ENCODE data around the gene GUCY2F.

GUCY2F gene

DNA sequence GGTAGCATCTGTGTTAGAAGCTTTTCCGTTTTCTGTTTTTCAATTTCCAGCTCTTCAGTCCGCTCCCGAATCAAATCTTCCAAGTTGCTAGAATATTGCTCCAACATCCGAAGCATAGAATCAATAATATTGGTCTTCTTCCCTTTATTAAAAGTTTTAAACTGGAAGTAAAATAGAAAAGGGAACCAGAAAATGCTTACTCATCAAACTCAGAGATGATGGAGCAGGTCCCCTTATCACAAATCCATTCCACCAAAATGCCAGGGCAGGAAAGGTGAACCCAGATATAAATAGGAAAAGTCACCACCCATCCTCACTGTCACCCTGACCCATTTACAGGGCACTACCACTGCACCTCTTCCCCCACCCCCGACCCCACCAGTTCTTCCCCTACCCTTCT lies 89.0 kb downstream of the GUCY2F start:
- no peak for DNase-seq

GRCh38 chrX:109390556-109390955 lies 91.3 kb downstream of the GUCY2F start:
- no peak for DNase-seq

DNA sequence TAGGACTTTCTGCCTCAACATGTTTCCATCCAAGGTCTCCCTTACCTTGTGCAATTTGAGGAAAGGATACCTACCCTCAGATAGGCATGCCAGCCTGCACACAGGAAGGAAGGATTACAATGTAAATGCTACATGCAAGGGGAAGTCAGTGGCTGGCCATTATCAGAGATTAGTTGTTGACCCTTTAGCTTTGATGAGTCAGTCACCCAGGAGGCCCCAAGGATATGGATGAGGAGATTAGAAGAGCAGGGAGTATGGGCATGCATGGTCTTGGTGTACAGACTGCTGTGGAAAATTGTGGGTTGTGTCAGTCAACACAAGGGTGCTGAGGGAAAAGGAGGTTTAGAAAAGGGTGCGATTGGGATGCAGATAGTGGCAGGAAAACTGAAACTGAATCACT lies 92.0 kb downstream of the GUCY2F start:
- no peak for DNase-seq

DNA sequence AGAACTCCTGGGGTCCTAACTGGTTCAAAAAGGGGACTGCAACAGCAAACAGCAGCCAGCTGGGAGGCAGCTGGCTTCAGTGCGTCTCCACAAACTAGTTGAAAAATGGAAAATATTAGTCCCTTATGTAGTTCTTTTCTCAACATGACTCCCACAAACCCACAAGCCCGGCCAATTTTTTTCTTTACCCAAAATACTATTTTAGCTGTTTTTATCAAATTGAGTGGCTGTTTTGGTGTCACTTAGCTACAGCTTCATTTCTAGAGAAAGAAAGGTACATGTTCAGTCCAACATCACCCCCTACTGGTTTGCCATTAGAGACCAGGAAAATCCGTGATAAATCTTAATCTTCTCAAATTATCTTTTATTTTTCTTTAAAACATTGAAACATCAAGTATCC lies 97.2 kb downstream of the GUCY2F start:
- no peak for DNase-seq

GRCh38 chrX:109382332-109382731 lies 99.6 kb downstream of the GUCY2F start:
- no peak for DNase-seq

GRCh38 chrX:109378281-109378680 lies 103.6 kb downstream of the GUCY2F start:
- no peak for DNase-seq

GRCh38 chrX:109374262-109374960 lies 107.5 kb downstream of the GUCY2F start:
- no peak for DNase-seq

- no peak for DNase-seq
Measured at GRCh38 chrX:109373468-109373867, 108.4 kb downstream of the GUCY2F start.

- no peak for DNase-seq
Measured at GRCh38 chrX:109372716-109373115, 109.2 kb downstream of the GUCY2F start.

GRCh38 chrX:109372291-109372690 lies 109.6 kb downstream of the GUCY2F start:
- DNase-seq, result no peak

GRCh38 chrX:109362101-109362500 lies 119.8 kb downstream of the GUCY2F start:
- no peak for DNase-seq

- DNase-seq, result no peak
Measured at GRCh38 chrX:109360301-109360700, 121.6 kb downstream of the GUCY2F start.

- DNase-seq, result no peak
Measured at GRCh38 chrX:109357706-109358105, 124.2 kb downstream of the GUCY2F start.

DNA sequence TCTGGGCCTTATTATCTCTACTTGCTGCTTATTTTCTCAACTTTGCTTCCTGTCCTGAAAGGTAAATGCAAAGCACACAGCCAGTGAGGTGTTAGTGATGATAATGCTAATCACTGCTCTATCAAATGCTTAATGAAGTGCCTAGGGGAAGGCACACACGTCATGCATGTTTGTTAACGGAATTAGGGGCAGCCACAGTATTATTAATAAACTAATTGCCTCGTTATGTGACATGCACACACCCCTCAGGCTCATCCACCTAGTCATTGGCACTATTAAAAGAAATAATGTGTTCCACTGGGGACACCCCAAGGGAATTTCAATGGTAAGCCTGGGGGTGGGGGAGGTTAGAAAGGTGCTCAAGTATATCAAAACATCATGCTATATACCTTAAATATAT lies 125.2 kb downstream of the GUCY2F start:
- DNase-seq, result no peak

DNA sequence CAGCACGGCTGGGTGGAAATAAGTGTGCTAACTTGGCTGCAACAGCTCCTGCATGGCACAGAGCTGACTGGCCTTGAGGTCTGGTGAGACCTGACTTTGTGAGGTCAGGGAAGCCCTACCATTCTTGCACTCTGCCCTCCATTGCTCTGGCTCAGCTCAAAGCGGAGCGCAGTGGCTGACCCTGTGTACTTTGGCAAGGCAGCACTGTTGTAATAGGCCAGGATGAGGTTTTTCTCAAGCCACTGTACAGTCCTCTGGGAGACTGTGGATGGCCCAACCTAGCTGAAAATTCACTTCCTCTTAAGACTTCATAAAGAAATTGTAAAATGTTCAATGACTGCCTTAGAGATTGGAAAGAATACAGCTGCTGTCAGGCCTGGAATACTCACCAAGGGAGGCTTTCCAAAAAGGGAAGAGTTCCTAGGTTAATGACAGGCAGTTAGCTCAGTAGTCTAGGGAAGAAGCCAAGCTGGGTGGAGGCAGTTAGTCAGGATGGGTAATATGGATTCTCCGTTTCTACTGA lies 129.8 kb downstream of the GUCY2F start:
- DNase-seq, result no peak

DNA sequence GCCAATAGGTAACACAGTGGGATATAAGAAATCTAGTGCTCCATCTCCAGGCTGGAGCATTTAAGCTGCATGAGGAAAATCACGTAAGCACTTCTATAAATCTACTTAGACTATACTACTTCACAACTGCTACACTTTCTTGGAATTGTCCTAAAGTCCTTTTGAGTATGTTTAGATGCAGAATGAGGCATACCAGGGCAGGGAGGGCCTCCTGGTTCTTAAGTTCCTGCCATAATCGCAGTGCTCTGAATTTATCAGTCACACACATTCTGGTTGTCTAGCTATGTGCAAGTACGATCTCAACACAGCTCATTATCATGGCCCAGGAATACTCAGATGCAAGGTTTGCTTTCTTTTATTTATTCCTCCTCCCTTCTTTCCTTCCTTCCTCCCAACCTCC lies 130.3 kb downstream of the GUCY2F start:
- no peak for DNase-seq

DNA sequence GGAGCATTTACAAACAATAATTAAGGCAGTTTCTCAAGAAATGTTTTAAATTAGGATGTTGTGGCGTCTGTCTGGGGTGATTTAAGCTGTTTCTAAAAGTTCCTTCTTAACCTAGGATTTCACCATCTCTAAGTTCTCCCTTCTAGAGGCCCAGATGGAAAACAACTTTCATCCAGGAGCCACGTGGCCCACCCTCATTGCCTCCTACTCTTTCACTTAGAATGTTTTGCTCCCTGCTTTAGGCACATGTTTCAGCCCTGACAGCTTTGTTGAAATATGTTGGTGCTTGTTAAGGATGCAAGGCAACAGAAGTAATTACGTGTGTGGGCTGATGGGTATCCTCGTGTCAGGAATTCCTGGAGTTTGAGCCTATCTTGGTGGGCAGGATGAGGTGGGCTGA lies 131.3 kb downstream of the GUCY2F start:
- DNase-seq, result no peak

- DNase-seq, result no peak
Measured at GRCh38 chrX:109350051-109350450, 131.8 kb downstream of the GUCY2F start.

GRCh38 chrX:109347632-109348031 lies 134.3 kb downstream of the GUCY2F start:
- DNase-seq, result no peak

GRCh38 chrX:109346491-109346890 lies 135.4 kb downstream of the GUCY2F start:
- DNase-seq, result no peak

GRCh38 chrX:109345856-109346255 lies 136.0 kb downstream of the GUCY2F start:
- no peak for DNase-seq

DNA sequence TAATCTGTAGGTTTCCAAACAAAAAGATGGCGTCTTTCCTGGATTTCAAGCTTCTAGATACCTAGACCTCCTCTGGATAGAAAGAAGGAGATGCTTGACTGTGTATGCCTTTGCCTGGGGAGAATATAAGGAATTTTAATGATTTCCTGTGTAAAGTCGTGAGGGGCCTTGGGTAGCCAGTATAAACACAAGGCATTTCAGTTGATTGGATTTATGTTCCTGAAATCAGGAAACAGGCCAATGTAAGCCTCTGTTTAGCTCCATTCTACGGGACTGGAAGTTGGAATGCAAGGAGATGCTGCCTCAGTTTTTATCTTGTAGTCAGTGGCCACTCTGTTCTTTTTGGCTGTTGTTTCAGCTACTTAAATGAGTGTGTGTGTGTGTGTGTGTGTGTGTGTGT lies 137.2 kb downstream of the GUCY2F start:
- DNase-seq, result no peak

DNA sequence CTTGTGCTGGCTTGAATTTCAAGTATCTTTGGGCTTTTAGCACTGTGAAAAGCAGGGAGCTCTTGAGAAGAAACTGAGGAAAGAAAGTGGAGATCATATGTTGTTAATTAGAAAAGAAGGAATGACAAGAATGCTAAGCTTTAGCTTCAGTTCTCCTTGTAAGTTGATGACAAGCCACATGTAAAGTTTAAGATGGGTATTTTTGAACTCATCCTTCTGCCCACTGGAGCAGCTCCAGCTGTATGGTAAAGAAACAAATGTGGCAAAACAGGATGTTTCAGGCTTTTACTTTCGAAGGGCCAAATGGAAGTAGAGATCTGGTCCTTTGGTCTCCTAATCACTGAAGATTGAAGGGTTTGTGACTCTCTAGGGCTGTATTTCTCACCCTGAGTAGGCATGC lies 137.8 kb downstream of the GUCY2F start:
- no peak for DNase-seq

DNA sequence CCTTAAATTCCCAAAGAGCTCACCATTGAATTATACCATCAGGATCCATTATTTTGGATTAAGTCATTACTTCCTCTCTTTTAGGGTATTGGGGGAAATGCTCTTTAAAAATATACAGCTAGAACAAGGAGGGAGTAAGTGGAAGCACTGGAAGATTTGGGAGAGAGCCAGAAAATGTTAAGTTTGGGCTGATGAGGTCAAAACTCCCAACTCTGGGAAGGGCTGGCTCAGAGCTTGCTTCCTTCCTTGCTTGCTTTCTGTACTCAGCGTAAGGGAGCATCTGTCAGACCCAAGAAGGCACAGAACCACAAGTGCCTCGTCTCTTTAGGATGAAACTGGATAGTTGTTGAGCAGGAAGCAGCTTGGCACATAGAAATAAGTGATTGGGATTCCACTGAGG lies 138.2 kb downstream of the GUCY2F start:
- DNase-seq, result no peak

GRCh38 chrX:109336141-109336540 lies 145.7 kb downstream of the GUCY2F start:
- DNase-seq, result no peak
